ENCODE measurements around the gene GALNT13. TPM values are rescaled to one million over a fixed set of nuclear protein-coding genes. Genes with fewer than 3 reads are reported as not detected.

Gene GALNT13
- total RNA-seq, 4 donors from 2014 or later, result 0.49 to 5.2 (median 1.4) TPM

DNA sequence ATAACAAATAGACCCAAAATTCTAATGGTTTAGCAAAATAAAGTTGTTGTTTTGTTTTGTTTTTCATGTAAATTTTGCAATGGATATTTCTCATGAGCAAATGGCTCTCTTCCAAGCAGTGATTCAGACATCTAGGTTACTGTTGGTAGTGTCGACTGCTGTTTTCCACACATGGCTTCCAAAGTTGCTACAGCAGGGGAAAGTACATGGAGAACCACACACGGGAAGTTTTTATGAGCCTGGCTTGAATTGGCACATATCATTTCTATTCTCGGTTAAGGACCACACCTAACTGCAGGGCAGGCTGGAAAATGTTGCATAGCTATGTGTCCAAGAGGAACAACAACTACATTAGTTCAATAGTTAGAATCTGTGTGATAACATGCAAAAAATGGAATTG, 262.1 kb downstream of the GALNT13 start:
- DNase-seq (ENCODE audit: low spot score in 2 of 2), result peak in 1 of 2 donors; percentile 79
- WGBS, 2 donors, result 31 to 35% methylated on average over 3 of the region's 3 CpGs
- no peak overlapping the region for H3K4me3 ChIP-seq (ENCODE audit: low read depth, poor library complexity, severe bottlenecking)
- no peak for TF ChIP-seq POLR2A (IDR thresholded peaks at IDR 0.05)
- TF ChIP-seq, protein P1, sequence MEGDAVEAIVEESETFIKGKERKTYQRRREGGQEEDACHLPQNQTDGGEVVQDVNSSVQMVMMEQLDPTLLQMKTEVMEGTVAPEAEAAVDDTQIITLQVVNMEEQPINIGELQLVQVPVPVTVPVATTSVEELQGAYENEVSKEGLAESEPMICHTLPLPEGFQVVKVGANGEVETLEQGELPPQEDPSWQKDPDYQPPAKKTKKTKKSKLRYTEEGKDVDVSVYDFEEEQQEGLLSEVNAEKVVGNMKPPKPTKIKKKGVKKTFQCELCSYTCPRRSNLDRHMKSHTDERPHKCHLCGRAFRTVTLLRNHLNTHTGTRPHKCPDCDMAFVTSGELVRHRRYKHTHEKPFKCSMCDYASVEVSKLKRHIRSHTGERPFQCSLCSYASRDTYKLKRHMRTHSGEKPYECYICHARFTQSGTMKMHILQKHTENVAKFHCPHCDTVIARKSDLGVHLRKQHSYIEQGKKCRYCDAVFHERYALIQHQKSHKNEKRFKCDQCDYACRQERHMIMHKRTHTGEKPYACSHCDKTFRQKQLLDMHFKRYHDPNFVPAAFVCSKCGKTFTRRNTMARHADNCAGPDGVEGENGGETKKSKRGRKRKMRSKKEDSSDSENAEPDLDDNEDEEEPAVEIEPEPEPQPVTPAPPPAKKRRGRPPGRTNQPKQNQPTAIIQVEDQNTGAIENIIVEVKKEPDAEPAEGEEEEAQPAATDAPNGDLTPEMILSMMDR (IDR thresholded peaks at IDR 0.05), result no peak
- intact Hi-C loops (cut with DNase I; ENCODE audit: low total_unique reads), result no loop called here

GRCh38 chr2:154140249-154141025, 268.7 kb downstream of the GALNT13 start:
- no peak for TF ChIP-seq POLR2A (IDR thresholded peaks at IDR 0.05)
- TF ChIP-seq, protein P1 (IDR thresholded peaks at IDR 0.05), result no peak
- H3K4me3 ChIP-seq (ENCODE audit: low read depth, poor library complexity, severe bottlenecking), result no peak overlapping the region
- intact Hi-C loops (cut with DNase I; ENCODE audit: low total_unique reads), result no loop called here
- 87 to 91% methylated on average over 4 of the region's 4 CpGs for WGBS, 2 donors
- DNase-seq (ENCODE audit: low spot score in 2 of 2), result no peak

GRCh38 chr2:154142480-154142879, 270.8 kb downstream of the GALNT13 start:
- H3K4me3 ChIP-seq (ENCODE audit: low read depth, poor library complexity, severe bottlenecking), result no peak overlapping the region
- WGBS, 2 donors, result 72 to 87% methylated on average over 2 of the region's 2 CpGs
- no peak for DNase-seq (ENCODE audit: low spot score in 2 of 2)
- TF ChIP-seq POLR2A (IDR thresholded peaks at IDR 0.05), result no peak
- TF ChIP-seq, protein P1 (IDR thresholded peaks at IDR 0.05), result no peak
- intact Hi-C loops (cut with DNase I; ENCODE audit: low total_unique reads), result no loop called here

DNA sequence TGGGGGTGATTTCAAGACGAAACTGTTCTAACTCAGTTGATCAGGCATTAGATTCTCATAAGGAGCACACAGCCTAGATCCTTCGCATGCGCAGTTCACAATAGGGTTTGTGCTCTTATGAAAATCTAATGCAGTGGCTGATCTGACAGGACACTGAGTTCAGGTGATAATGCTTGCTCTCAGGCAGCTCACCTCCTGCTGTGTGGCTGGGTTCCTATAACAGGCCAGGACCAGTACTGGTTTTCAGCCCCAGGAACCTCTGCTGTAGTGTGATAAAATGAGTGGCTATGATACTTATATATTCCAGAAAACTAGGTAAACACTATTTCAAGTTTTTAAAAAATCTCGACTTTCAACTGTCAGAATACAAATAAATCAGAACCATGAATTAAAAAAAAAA, 271.4 kb downstream of the GALNT13 start:
- intact Hi-C loops (cut with DNase I; ENCODE audit: low total_unique reads), result no loop called here
- no peak overlapping the region for H3K4me3 ChIP-seq (ENCODE audit: low read depth, poor library complexity, severe bottlenecking)
- 74% methylated on average over 4 of the region's 4 CpGs for WGBS, 2 donors
- TF ChIP-seq POLR2A (IDR thresholded peaks at IDR 0.05), result no peak
- TF ChIP-seq, protein P1 (IDR thresholded peaks at IDR 0.05), result no peak
- no peak for DNase-seq (ENCODE audit: low spot score in 2 of 2)

- 65 to 69% methylated on average over 2 of the region's 2 CpGs for WGBS, 2 donors
- H3K4me3 ChIP-seq (ENCODE audit: low read depth, poor library complexity, severe bottlenecking), result no peak overlapping the region
- DNase-seq (ENCODE audit: low spot score in 2 of 2), result no peak
- no peak for TF ChIP-seq POLR2A (IDR thresholded peaks at IDR 0.05)
- TF ChIP-seq, protein P1 (IDR thresholded peaks at IDR 0.05), result no peak
- intact Hi-C loops (cut with DNase I; ENCODE audit: low total_unique reads), result no loop called here
Measured at GRCh38 chr2:154158101-154158500, 286.4 kb downstream of the GALNT13 start.

GRCh38 chr2:154161286-154161685, 289.6 kb downstream of the GALNT13 start:
- no peak for DNase-seq (ENCODE audit: low spot score in 2 of 2)
- TF ChIP-seq POLR2A (IDR thresholded peaks at IDR 0.05), result no peak
- WGBS, 2 donors, result 86% methylated on average over 2 of the region's 2 CpGs
- intact Hi-C loops (cut with DNase I; ENCODE audit: low total_unique reads), result no loop called here
- H3K4me3 ChIP-seq (ENCODE audit: low read depth, poor library complexity, severe bottlenecking), result no peak overlapping the region

All from lower leg skin (tissue), 4 donors.